ENCODE data around the gene DYRK1B.

The DYRK1B gene

DNA sequence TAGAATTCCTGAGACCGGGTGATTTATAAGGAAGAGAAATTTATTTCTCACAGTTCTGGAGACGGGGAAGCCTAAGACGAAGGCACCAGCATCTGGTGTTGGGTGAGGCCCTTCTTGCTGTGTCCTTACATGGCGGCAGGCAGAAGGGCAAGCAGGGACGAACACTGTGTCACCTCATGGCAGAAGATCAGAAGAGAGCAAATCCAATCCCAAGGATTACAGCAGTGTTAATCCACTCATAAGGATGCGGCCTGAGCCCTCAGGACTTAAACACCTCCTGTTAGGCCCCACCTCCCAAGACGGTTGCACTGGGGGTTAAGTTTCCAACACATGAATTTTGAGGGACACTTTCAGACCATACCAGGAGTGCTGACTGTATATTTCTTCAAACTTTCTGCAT, 18.9 kb upstream of the DYRK1B start:
- DNase-seq = no peak

GRCh38 chr19:39850892-39851291, 16.9 kb upstream of the DYRK1B start:
- DNase-seq = no peak

DNA sequence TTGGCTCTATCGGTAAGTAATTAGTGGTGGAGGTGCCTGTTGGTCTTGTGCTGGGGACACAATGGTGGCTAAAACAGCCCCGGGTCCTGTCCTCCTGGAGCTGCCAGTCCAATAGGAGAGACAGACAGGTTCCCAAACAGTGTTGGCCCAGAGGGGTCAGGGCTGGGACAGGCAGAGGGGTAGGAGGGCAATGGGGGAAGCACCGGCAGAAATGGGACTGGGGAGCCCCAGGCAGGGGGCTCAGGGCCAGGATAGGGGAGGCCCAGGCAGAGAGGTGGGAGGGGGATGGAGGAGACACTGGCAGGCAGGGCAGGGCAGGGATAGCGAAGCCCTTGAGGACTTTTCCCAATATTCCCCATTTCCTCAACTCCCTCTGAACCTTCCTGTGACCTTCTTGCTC, 14.4 kb upstream of the DYRK1B start:
- no peak for DNase-seq

DNA sequence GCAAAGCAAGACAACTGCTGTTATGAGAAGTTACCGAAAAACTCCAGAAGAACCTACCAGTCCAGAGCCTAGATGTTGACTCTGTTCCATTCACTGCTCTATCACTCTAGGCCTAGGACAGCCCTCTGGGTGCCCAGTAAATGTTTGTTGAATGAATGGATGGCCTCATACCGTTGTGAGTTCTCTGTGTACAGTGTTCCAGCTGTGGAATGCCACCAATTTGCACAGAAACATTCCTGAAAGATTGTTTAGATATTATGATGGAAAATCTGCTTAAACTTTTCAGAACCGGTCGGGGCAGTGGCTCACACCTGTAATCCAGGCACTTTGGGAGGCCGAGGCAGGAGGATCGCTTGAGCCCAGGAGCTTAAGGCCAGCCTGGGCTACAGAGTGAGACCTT, 13.6 kb upstream of the DYRK1B start:
- DNase-seq = no peak

GRCh38 chr19:39846678-39847486, 12.9 kb upstream of the DYRK1B start:
- DNase-seq = no peak

- DNase-seq = peak; percentile 98
Observed at GRCh38 chr19:39845933-39846677, 12.1 kb upstream of the DYRK1B start, which contains the start of gene FBL. TSS of gene FBL (minus strand) at chr19:39846379. CDS start at chr19:39846300, 79 bp downstream.

DNA sequence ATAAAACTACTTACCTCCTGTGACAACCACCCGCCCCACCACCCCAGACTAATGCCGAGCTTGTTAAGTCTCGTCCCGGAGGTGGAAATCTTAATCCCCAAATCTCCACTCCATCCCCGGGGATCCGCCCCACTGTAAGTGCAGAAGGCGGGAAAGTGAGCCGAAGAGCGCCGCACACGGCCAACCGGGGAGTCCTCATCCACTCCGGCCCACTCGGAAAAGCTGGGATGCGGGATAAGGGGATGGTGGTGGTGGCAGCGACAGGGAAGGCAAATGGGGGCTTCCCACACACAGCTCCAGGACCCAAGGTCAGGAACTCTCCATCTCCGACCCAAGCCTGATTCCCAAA, 11.6 kb upstream of the DYRK1B start:
- no peak for DNase-seq

DNA sequence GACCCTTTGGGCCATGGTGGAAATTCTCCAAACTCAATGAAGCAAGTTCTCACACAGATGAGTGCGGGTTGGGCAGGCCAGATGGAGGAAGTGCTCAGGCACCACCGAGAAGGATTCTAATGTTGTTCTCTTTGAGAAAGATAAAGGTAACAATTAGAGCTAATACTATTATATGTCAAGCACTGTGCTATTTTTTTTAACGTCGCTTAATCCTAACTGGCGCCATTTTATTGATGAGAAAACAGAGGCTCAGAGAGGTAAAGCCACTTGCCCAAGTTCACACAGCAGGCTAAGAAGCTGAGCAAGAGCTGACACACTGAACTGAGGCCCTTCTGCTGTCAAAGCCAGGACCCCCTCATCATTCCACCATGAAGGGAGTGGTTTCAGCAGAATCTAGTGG, 11.2 kb upstream of the DYRK1B start:
- no peak for DNase-seq

DNA sequence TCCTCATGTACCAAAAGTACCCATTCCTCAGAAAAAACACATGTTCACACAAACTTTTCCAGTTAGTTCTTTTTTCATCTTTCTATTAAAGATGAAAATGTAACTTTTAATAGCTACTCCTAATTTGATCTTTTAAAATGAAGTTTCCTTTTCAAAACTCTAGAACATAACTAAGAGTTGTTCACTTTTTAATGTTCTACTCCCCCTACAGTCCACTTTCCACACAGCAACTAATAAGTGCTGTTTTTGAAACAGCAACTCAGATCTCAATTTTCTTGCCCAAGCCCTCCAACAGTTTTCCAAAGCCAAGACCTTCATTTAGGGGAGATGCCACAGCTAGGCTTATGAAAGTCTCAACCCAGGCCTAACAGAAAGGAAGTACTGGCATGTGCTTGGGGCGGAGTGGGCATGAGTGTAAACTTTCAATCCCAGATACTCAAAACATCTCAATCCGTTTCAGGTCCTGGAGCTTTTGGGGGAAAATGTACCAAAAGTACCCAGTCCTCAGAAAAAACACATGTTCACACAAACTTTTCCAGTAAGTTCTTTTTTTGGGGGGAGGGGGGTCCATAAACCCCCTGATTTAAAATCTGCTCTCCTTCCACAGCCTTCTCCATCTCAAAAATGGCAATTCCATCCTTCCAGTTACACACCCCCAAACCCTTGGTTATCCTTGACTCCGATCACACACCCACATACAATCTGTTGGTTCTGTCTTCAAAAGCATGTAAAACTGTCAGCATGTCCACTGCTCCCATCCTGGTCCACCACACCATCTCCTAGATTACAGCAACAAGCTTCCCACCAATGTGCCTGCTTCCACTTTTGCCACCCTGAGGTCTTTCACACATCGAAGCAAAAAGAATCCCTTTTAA, 10.2 kb upstream of the DYRK1B start:
- DNase-seq = no peak

- no peak for DNase-seq
Observed at GRCh38 chr19:39842693-39843435, 8.9 kb upstream of the DYRK1B start.

GRCh38 chr19:39841041-39841440, 7.1 kb upstream of the DYRK1B start:
- no peak for DNase-seq

- no peak for DNase-seq
Observed at GRCh38 chr19:39840492-39840891, 6.5 kb upstream of the DYRK1B start.

- DNase-seq = no peak
Observed at GRCh38 chr19:39839678-39840327, 5.8 kb upstream of the DYRK1B start.

DNA sequence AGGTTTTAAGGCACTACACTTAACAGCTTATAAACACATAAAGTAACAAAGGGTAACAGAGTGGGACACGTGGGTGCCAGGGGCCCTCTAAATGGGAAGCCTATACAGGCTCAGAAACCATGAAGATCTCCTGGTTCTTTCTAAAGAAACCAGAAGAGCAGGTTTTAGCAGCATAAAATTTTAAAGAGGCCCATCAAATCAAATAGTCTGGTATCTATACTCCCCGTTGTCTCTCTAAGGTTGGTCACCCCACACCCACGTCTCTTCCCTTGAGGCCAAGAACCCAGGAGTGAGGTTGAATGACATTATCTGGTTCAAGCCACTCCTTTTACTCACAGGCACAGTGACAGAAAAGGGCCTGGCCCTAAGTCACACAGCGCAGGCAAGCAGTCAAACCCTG, 4.6 kb upstream of the DYRK1B start:
- DNase-seq = no peak

GRCh38 chr19:39837978-39838377, 4.0 kb upstream of the DYRK1B start:
- no peak for DNase-seq

- no peak for DNase-seq
Observed at GRCh38 chr19:39834287-39834841, 402 bp upstream of the DYRK1B start.

DNA sequence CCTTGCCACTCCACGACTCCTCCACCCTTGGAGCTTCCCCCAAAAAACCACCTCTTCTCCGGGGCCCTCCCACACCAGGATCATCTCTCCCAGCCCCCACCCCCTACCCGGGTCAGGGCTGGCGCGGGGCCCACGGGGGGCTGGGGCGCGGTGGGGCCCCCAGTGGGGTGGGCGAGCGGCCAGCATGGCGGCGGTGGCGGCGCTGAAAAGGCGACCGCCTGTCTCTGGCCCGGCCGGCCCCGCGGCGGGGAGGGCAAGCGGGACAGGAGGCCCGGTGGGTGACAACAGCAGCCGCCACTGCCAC, 850 bp downstream of the DYRK1B start:
- no peak for DNase-seq

DNA sequence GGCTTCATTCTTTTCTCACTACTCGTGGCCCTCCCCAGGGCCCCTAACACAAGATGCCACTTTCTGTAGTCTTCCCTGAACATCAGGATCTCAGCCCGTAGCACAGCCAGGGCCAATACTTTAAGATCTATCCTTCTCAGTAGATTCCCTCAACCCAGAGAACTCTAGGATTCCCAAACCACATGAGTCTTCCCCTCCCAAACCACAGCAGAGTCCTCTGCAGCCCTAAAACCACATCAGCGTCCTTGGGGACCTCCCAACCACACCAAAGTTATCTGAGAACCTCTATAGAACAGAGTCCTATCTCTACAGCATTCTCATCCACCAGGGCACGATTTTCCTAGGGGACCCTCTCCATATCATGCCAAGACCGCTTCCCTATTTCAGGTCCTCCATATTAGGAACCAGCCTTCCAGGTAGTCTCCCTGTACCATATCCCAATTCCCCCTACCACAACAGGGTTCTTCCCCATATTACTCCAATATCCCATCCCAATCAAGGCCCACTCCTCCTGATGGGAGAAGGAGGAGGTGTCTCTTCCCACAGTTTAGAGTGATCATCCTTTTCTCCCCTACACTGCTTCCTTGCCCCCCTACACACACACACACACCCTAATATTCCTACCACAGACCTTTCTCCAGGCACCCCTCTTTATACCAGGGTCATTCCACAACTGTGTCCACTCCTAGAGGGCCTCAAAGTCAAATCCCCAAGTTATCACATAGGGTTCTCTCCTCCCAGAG, 1.4 kb downstream of the DYRK1B start:
- DNase-seq = no peak

- no peak for DNase-seq
Observed at GRCh38 chr19:39831679-39832078, 2.3 kb downstream of the DYRK1B start.

- no peak for DNase-seq
Observed at GRCh38 chr19:39830847-39831246, 3.1 kb downstream of the DYRK1B start.

DNA sequence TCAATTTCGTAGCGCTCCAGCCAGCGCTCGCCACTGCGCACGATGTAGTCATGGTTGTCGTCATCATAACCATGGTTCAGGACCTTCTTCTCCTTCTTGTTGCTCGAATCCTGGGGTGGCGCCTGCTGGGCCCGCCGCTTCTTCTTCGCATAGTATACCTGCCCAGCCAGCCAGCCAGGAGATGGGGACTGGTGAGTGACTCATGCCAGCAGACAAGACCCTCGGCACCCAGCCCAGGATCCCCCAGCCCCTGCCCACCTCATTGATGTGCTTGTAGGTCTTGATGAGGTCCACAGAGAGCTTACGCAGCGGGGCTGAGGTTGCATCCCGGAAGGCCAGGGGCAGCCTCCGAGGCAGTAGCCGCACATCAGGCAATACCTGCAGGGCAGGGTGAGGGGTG, 3.6 kb downstream of the DYRK1B start:
- DNase-seq = no peak

Measured in activated T-cell treated with anti-CD3 and anti-CD28 coated beads, Interleukin-2, amount 50 U/mL, for 1 hour (primary cell).